SK-N-SH (cell line): Measurements from ENCODE around the gene PLAA.
"Not testable (repeated sequence)": the region's sequence is repeated elsewhere in the genome, so short reads cannot be mapped to it uniquely, and the experiment has no call there.

Source experiments
- EZH2phosphoT487 ChIP-seq: fragments of 200-600 bp; sonication (generic); IDR thresholded peaks from 2 replicates; pipeline ENCODE4 v1.6.1; 2017; ENCODE audit warnings: low read depth, mixed run types, mild to moderate bottlenecking, antibody characterized with exemption, moderate library complexity, borderline replicate concordance
- FOSL2 ChIP-seq: IDR thresholded peaks from 2 replicates; pipeline ENCODE4 v1.4.0; 2012; ENCODE audit warnings: low read depth, mild to moderate bottlenecking, moderate library complexity, borderline replicate concordance
- NRF1 ChIP-seq: IDR thresholded peaks from 2 replicates; pipeline ENCODE4 v1.6.1; 2012; ENCODE audit warnings: low read depth, mild to moderate bottlenecking, low read length
- POLR2AphosphoS5 ChIP-seq: IDR thresholded peaks from 2 replicates; pipeline ENCODE4 v1.6.1; 2012; ENCODE audit warnings: low read depth, low read length
- TF ChIP-seq, protein P1 (sequence below): fragments of 200-600 bp; sonication (generic); IDR thresholded peaks from 2 replicates; pipeline ENCODE4 v1.6.1; 2017; ENCODE audit warnings: antibody characterized with exemption, mild to moderate bottlenecking, moderate library complexity
- TF ChIP-seq, protein P2 (sequence below): IDR thresholded peaks from 2 replicates; pipeline ENCODE4 v1.4.0; 2012; ENCODE audit warnings: low read depth

DNA sequence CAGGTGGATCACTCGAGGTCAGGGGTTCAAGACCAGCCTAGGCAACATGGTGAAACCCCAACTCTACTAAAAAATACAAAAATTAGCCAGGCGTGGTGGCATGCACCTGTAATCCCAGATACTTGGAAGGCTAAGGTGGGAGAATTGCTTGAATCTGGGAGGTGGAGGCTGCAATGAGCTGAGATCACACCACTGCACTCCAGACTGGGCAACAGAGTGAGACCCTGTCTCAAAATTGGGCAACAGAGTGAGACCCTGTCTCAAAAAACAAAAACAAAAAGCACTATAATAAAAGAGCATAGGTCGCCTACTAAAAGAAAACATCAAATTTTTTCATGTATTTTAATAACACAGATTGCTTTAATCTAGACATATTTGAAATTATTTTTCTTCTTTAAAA is 71.9 kb downstream of the PLAA start:
- not testable (repeated sequence) for TF ChIP-seq EZH2phosphoT487, FOSL2, POLR2AphosphoS5, NRF1
- TF ChIP-seq, protein P1, sequence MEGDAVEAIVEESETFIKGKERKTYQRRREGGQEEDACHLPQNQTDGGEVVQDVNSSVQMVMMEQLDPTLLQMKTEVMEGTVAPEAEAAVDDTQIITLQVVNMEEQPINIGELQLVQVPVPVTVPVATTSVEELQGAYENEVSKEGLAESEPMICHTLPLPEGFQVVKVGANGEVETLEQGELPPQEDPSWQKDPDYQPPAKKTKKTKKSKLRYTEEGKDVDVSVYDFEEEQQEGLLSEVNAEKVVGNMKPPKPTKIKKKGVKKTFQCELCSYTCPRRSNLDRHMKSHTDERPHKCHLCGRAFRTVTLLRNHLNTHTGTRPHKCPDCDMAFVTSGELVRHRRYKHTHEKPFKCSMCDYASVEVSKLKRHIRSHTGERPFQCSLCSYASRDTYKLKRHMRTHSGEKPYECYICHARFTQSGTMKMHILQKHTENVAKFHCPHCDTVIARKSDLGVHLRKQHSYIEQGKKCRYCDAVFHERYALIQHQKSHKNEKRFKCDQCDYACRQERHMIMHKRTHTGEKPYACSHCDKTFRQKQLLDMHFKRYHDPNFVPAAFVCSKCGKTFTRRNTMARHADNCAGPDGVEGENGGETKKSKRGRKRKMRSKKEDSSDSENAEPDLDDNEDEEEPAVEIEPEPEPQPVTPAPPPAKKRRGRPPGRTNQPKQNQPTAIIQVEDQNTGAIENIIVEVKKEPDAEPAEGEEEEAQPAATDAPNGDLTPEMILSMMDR = not testable (repeated sequence)
- TF ChIP-seq, protein P2, sequence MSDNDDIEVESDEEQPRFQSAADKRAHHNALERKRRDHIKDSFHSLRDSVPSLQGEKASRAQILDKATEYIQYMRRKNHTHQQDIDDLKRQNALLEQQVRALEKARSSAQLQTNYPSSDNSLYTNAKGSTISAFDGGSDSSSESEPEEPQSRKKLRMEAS = not testable (repeated sequence)
